GM10248 (cell line): ENCODE measurements around the gene KCND2.

Experiments
- CTCF ChIA-PET: fragments of 300-600 bp; sonication (Branson Sonifier 250); formaldehyde crosslinking; extraction: SDS; loops from one replicate; lab custom pipeline; 2021; ENCODE audit warnings: antibody characterized with exemption; lab: Yijun Ruan, JAX
- POLR2A ChIA-PET: fragments of 350-650 bp; sonication (Branson Sonifier 250); formaldehyde crosslinking; extraction: SDS; loops from one replicate; lab custom pipeline; 2020; ENCODE audit warnings: antibody characterized with exemption; lab: Yijun Ruan, JAX
- DNase-seq: peaks from one replicate; pipeline ENCODE4 v3.0.0; 2012; ENCODE audit errors: extremely low spot score
- TF ChIP-seq, protein P1 (sequence below): IDR thresholded peaks from 2 replicates; pipeline ENCODE4 v1.5.1; 2012; ENCODE audit warnings: mild to moderate bottlenecking, low read depth; ENCODE audit errors: extremely low read depth, missing control alignments, control extremely low read depth

KCND2 gene

DNA sequence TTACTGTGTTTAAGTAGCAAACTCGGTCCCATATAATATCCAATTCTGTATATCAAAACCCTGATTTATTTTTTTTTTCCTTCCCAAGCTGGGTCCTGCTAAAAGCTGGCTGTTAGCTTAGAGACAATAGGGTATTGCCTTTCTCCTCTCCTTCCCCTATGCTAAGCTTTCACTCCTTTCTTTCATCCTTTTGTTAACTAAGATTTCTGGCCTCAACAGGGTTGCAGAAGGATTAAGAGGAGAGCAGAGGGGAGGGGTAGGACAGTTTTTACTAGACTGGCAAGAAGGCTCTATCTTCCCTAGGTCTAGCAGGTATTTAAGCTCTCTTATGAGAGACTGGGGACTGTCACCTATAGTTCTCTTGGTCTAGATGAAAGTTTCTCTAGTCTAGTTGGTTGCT lies 229.2 kb downstream of the KCND2 start:
- CTCF ChIA-PET: interaction anchor here (1.3 to 1.5 kb wide), 3 partner anchors 16 to 229 kb away, joined by 3 to 4 read pairs (median 3); no protein-coding TSS in a partner anchor
- DNase-seq: no peak

DNA sequence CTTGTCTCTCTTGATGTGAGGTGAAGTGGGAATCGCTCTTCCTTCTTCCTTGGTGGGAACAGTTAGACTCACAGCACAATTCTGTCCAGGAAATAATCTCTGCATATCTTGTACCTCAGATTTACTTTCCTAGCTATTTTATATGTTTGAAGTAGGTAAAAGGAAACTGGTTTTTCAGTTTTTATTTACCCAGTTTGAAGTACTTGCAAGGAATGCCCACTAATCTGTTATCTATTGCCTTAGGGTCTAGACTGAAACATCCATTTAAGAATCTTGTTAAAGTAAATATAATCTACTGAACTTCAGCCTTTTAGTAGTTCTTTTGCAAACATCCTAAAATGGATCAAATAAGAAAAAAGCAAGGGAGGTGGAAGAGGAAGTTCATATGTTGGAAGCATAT lies 229.8 kb downstream of the KCND2 start:
- DNase-seq: no peak
- POLR2A ChIA-PET: no interaction called here
- CTCF ChIA-PET: interaction anchor here (1.3 to 1.4 kb wide), 4 partner anchors 15 to 229 kb away, joined by 3 to 4 read pairs (median 3); no protein-coding TSS in a partner anchor
- TF ChIP-seq, protein P1, sequence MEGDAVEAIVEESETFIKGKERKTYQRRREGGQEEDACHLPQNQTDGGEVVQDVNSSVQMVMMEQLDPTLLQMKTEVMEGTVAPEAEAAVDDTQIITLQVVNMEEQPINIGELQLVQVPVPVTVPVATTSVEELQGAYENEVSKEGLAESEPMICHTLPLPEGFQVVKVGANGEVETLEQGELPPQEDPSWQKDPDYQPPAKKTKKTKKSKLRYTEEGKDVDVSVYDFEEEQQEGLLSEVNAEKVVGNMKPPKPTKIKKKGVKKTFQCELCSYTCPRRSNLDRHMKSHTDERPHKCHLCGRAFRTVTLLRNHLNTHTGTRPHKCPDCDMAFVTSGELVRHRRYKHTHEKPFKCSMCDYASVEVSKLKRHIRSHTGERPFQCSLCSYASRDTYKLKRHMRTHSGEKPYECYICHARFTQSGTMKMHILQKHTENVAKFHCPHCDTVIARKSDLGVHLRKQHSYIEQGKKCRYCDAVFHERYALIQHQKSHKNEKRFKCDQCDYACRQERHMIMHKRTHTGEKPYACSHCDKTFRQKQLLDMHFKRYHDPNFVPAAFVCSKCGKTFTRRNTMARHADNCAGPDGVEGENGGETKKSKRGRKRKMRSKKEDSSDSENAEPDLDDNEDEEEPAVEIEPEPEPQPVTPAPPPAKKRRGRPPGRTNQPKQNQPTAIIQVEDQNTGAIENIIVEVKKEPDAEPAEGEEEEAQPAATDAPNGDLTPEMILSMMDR: no peak

More for the DNA sequence above, 229.2 kb downstream of the KCND2 start:
- TF ChIP-seq, protein P1: no peak
- POLR2A ChIA-PET: no interaction called here

DNA sequence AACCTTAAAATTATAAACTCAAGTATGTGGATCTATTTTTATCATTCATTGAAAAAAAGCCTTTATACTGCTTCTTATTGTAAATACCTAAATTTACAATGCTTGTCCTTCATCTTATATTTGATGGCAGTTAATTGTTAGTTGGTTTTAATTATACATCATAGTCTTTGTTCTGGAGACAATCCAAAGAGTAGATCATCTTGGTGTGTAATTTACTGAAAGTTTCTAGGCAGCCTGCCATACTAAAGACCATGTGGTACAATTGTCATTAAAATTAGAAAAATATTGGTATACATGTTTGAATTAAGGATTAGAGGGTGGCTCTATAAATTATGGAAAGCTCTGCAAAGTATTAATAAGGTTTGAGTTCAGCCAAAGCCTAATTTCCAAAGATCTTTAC lies 231.4 kb downstream of the KCND2 start:
- CTCF ChIA-PET: interaction anchor here (1.0 to 1.4 kb wide), 3 partner anchors 14 to 71 kb away, joined by 3 to 7 read pairs (median 3); no protein-coding TSS in a partner anchor
- DNase-seq: no peak
- TF ChIP-seq, protein P1: no peak
- POLR2A ChIA-PET: no interaction called here

DNA sequence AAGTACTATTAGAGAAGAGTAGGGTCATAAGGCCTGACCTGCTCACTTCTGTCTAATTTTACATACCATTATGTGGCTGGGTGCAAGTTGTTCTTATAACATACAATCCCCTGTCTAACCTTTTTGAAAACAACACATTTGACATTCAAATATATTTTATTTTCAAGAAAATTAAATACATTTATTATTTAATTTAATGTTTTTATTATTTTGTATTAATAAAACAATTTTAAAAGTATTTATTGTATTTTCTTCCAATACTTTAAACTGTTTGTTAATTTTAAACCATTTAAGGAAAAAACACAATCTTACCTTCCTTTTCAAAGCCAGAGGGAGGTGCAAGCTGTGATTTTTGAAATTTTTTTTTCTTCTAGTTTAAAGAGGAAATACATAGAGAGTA lies 232.8 kb downstream of the KCND2 start:
- TF ChIP-seq, protein P1: no peak
- ChIA-PET POLR2A (no interaction called here), CTCF (interaction anchor here (1.7 kb wide), 1 partner anchor 10 kb away, joined by 4 read pairs; no protein-coding TSS in a partner anchor)
- no peak for DNase-seq

DNA sequence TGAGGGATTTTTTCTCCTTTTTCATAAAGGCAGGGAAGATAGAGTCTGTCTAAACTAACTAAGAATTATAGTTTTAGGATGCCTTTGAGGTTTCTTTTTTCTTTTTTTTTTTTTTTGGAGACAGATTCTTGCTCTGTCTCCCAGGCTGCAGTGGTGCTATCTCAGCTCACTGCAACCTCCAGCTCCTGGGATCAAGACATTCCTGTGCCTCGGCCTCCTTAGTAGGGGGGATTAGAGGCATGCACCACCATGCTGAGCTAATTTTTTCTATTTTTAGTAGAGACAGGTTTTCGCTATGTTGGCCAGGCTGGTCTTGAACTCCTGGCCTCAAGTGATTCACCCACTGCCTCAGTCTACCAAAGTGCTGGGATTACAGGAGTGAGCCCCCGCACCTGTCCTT lies 239.7 kb downstream of the KCND2 start:
- ChIA-PET CTCF (interaction anchor here (1.2 kb wide), 1 partner anchor 16 kb away, joined by 4 read pairs; no protein-coding TSS in a partner anchor), POLR2A (no interaction called here)
- TF ChIP-seq, protein P1: no peak
- DNase-seq: no peak

DNA sequence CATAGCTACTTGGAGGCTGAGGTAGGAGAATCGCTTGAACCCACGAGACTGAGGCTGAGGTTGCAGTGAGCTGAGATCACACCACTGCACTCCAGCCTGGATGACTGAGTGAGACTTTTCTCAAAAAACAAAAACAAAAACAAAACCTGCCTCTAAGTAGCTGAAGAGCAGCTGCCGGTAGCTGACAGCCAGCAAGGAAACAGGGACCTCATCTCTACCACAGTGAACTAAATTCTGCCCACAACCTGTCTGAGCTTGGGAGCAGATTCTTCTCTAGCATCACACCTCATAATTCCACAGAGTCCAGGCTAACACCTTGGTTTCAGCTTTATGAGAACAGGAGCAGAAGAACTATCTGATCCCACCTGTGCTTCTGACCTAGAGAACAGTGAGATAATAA lies 246.2 kb downstream of the KCND2 start:
- TF ChIP-seq, protein P1: no peak
- ChIA-PET CTCF (interaction anchor here (0.9 to 3.2 kb wide), 6 partner anchors 9 to 23 kb away, joined by 3 to 16 read pairs (median 5); no protein-coding TSS in a partner anchor), POLR2A (no interaction called here)
- no peak for DNase-seq
